Endodermal cell (in vitro differentiated cells): ENCODE data around the gene QSER1. TPM values are rescaled to one million over a fixed set of nuclear protein-coding genes. Genes with fewer than 3 reads are reported as not detected.
A peak's percentile ranks its signal among the peaks of the same experiment; 100 is the strongest.

ENCODE experiments used
- DNase-seq: peaks from one replicate; pipeline ENCODE4 v3.0.0-alpha.2; 2017
- H3K27ac ChIP-seq: 2 replicates; pipeline ENCODE4 v1.5.1; 2013; ENCODE audit warnings: mild to moderate bottlenecking, low read depth, low read length, moderate library complexity
- H3K27me3 ChIP-seq: 2 replicates; pipeline ENCODE4 v1.6.1; 2013; ENCODE audit warnings: mild to moderate bottlenecking, low read length, moderate library complexity; ENCODE audit not compliant: insufficient read depth, control insufficient read depth, poor library complexity, severe bottlenecking
- H3K36me3 ChIP-seq: 2 replicates; pipeline ENCODE4 v1.7.0; 2013; ENCODE audit warnings: mild to moderate bottlenecking, low read length, moderate library complexity; ENCODE audit not compliant: control insufficient read depth, insufficient read depth
- H3K4me1 ChIP-seq: one replicate; pipeline ENCODE4 v1.7.0; 2013; ENCODE audit warnings: low read length; ENCODE audit not compliant: control insufficient read depth, insufficient read depth
- H3K4me3 ChIP-seq: 2 replicates; pipeline ENCODE4 v1.5.1; 2013; ENCODE audit warnings: mild to moderate bottlenecking, low read length, moderate library complexity
- H3K9ac ChIP-seq: 2 replicates; pipeline ENCODE4 v1.6.1; 2013; ENCODE audit warnings: mild to moderate bottlenecking, low read length, moderate library complexity; ENCODE audit not compliant: poor library complexity, severe bottlenecking; ENCODE audit errors: extremely low read depth
- H3K9me3 ChIP-seq: 2 replicates; pipeline ENCODE4 v1.6.1; 2013; ENCODE audit warnings: mild to moderate bottlenecking, low read length, moderate library complexity; ENCODE audit not compliant: control insufficient read depth
- H3K27ac Mint-ChIP-seq: 2 replicates; pipeline ENCODE4 v1.8.0; 2020; ENCODE audit warnings: mixed read lengths
- H3K27me3 Mint-ChIP-seq: 2 replicates; pipeline ENCODE4 v1.8.0; 2021; ENCODE audit warnings: mild to moderate bottlenecking, mixed read lengths; ENCODE audit not compliant: insufficient read depth
- H3K36me3 Mint-ChIP-seq: 2 replicates; pipeline ENCODE4 v1.8.0; 2020; ENCODE audit warnings: low read depth, mixed read lengths
- H3K4me1 Mint-ChIP-seq: 2 replicates; pipeline ENCODE4 v1.8.0; 2020; ENCODE audit warnings: mixed read lengths
- H3K4me3 Mint-ChIP-seq: 2 replicates; pipeline ENCODE4 v1.8.0; 2020; ENCODE audit warnings: mild to moderate bottlenecking, moderate library complexity, mixed read lengths
- H3K9me3 Mint-ChIP-seq: 2 replicates; pipeline ENCODE4 v1.8.0; 2020; ENCODE audit warnings: mild to moderate bottlenecking, mixed read lengths
- WGBS, 2 experiments: methylation state at CpG; one replicate each; pipeline versions ENCODE4 v1.1.5 to v1.1.7; 2013; ENCODE audit warnings: missing lambda C conversion rate in 2 of 2, mixed read lengths in 1 of 2; ENCODE audit not compliant: insufficient coverage in 1 of 2, insufficient read length in 1 of 2; 5-methylcytosine and 5-hydroxymethylcytosine counted together
- total RNA-seq, 2 donors: library from RNA; stranded (reverse); fragmentation: NEBNext Ultra II Directional in 1 of 2; extraction: Animal tissue kit (Norgen Biotek cat#: 25700) in 1 of 2; gene quantifications; 2 replicates in 1 of 2; 3 replicates in 1 of 2; pipeline ENCODE4 v1.2.1, GENCODE V29; 2021
- TF ChIP-seq, protein P1 (sequence below): fragments of 200-600 bp; sonication (generic); conservative IDR thresholded peaks from 2 replicates; pipeline ENCODE4 v1.5.0; 2021; ENCODE audit warnings: antibody characterized with exemption, mild to moderate bottlenecking

Gene QSER1
- total RNA-seq, 2 donors from 2014 or later = 66.5 to 82.0 TPM

- Histone ChIP-seq H3K36me3 (no peaks in the 10 kb centered on the region), H3K27me3 (peaks cover 51% of the 10 kb centered on the region), H3K9me3 (peaks cover 15% of the 10 kb centered on the region), H3K4me3 (no peak overlapping the region), H3K27ac (no peak overlapping the region), H3K4me1 (no peaks in the 10 kb centered on the region), H3K9ac (no peak overlapping the region)
- Mint-ChIP-seq H3K27ac (no peak overlapping the region), H3K4me1 (peaks cover 15% of the 10 kb centered on the region), H3K27me3 (peaks cover 33% of the 10 kb centered on the region), H3K36me3 (peaks cover 8% of the 10 kb centered on the region), H3K9me3 (peaks cover 23% of the 10 kb centered on the region), H3K4me3 (no peak overlapping the region)
- DNase-seq = no peak
- TF ChIP-seq, protein P1, sequence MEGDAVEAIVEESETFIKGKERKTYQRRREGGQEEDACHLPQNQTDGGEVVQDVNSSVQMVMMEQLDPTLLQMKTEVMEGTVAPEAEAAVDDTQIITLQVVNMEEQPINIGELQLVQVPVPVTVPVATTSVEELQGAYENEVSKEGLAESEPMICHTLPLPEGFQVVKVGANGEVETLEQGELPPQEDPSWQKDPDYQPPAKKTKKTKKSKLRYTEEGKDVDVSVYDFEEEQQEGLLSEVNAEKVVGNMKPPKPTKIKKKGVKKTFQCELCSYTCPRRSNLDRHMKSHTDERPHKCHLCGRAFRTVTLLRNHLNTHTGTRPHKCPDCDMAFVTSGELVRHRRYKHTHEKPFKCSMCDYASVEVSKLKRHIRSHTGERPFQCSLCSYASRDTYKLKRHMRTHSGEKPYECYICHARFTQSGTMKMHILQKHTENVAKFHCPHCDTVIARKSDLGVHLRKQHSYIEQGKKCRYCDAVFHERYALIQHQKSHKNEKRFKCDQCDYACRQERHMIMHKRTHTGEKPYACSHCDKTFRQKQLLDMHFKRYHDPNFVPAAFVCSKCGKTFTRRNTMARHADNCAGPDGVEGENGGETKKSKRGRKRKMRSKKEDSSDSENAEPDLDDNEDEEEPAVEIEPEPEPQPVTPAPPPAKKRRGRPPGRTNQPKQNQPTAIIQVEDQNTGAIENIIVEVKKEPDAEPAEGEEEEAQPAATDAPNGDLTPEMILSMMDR = no peak
Observed at GRCh38 chr11:32888805-32889204, 3.8 kb upstream of the QSER1 start.

DNA sequence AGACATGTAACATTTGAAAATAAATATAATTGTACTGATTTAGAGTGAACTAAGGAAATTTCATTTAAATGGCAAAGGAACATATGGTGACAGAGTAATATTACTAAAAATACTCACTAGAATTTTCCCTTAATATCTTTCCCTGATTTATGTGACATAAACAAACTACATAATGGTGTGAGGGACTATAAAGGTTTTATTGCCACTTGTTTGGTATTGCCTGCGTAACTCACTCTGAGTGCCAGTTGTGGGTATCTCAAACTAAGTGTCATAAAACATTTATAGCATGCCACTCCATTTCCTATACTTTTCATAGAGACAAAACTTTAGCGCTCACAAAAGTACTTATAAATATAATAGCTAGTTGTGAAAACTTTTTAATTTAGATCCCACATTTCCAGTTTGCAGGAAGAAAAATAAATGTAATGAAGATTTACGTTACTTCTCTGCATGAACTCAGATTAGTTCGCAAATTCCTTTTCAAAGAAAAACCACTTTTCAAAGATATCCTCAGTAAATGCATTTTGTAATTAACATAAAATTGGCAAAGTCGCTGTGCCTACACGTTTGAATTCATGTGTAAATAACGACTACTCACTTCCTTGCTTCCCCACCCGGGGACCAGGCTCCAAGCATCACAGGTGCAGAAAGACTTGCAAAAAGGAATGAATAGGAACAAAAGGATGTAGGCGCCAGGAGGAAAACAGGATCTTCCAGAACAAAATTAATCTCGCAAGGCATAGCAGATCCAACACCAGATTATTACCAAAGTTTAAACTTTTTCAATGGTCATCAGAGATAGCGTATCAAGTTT, 1.6 kb upstream of the QSER1 start:
- peak overlapping the region; percentile 96 for H3K4me3 Mint-ChIP-seq
- H3K27ac Mint-ChIP-seq = peak overlapping the region; percentile 94
- peaks cover 43% of the 10 kb centered on the region for H3K27me3 ChIP-seq
- H3K4me1 ChIP-seq = peaks cover 3% of the 10 kb centered on the region
- H3K9me3 Mint-ChIP-seq = peaks cover 23% of the 10 kb centered on the region
- 10 to 13% methylated on average over 9 to 10 of the region's 11 CpGs for WGBS, 2 experiments
- H3K36me3 Mint-ChIP-seq = peaks cover 14% of the 10 kb centered on the region
- H3K9ac ChIP-seq = no peak overlapping the region
- peaks cover 15% of the 10 kb centered on the region for H3K9me3 ChIP-seq
- DNase-seq = peak; percentile 79
- TF ChIP-seq, protein P1 = no peak
- H3K27ac ChIP-seq = no peak overlapping the region
- H3K4me3 ChIP-seq = peak overlapping the region; percentile 87
- peaks cover 26% of the 10 kb centered on the region for H3K27me3 Mint-ChIP-seq
- H3K4me1 Mint-ChIP-seq = peaks cover 29% of the 10 kb centered on the region
- H3K36me3 ChIP-seq = no peaks in the 10 kb centered on the region

- TF ChIP-seq, protein P1 = no peak
- H3K9me3 ChIP-seq = peaks cover 15% of the 10 kb centered on the region
- peak overlapping the region; percentile 87 for H3K4me3 ChIP-seq
- H3K27ac ChIP-seq = peak overlapping the region; percentile 93
- no peak for DNase-seq
- peaks cover 15% of the 10 kb centered on the region for H3K36me3 Mint-ChIP-seq
- peaks cover 23% of the 10 kb centered on the region for H3K9me3 Mint-ChIP-seq
- peak overlapping the region; percentile 73 for H3K9ac ChIP-seq
- H3K36me3 ChIP-seq = no peaks in the 10 kb centered on the region
- peaks cover 39% of the 10 kb centered on the region for H3K27me3 ChIP-seq
- 0 to 7% methylated on average over 3 to 7 of the region's 10 CpGs for WGBS, 2 experiments
- peaks cover 29% of the 10 kb centered on the region for H3K4me1 Mint-ChIP-seq
- peaks cover 3% of the 10 kb centered on the region for H3K4me1 ChIP-seq
- peak overlapping the region; percentile 94 for H3K27ac Mint-ChIP-seq
- peaks cover 26% of the 10 kb centered on the region for H3K27me3 Mint-ChIP-seq
- H3K4me3 Mint-ChIP-seq = peak overlapping the region; percentile 96
Observed at GRCh38 chr11:32891657-32892354, 805 bp upstream of the QSER1 start.
